WTC11 (cell line): Measurements from ENCODE around the gene STX18. TPM values are rescaled to one million over a fixed set of nuclear protein-coding genes. Genes with fewer than 3 reads are reported as not detected.

ENCODE experiments used
- ATAC-seq: fragments of 200-7000 bp; cut with Tn5 transposase; 2 replicates; pipeline ENCODE4 v1.10.0; 2021; ENCODE audit warnings: mild to moderate bottlenecking, moderate library complexity
- CTCF ChIA-PET: fragments of 300-600 bp; sonication (Branson Sonifier 250); formaldehyde crosslinking; loops from one replicate; lab custom pipeline; 2021; ENCODE audit warnings: antibody characterized with exemption; lab: Charles Lee
- POLR2A ChIA-PET: fragments of 350-600 bp; sonication (Branson Sonifier 250); formaldehyde crosslinking; loops from one replicate; lab custom pipeline; 2021; ENCODE audit warnings: antibody characterized with exemption; lab: Charles Lee
- DNase-seq: peaks from one replicate; pipeline ENCODE4 v3.0.0; 2021; ENCODE audit warnings: low spot score
- H3K27ac Mint-ChIP-seq: 2 replicates; pipeline ENCODE4 v1.8.0; 2021; ENCODE audit warnings: mixed read lengths
- H3K27me3 Mint-ChIP-seq: 2 replicates; pipeline ENCODE4 v1.8.0; 2021; ENCODE audit warnings: low read depth, mild to moderate bottlenecking, moderate library complexity, mixed read lengths
- H3K36me3 Mint-ChIP-seq: 2 replicates; pipeline ENCODE4 v1.8.0; 2021; ENCODE audit warnings: mixed read lengths
- H3K4me1 Mint-ChIP-seq: 2 replicates; pipeline ENCODE4 v1.8.0; 2022; ENCODE audit warnings: mixed read lengths
- H3K4me3 Mint-ChIP-seq: 2 replicates; pipeline ENCODE4 v1.8.0; 2021; ENCODE audit warnings: mild to moderate bottlenecking, moderate library complexity, mixed read lengths
- H3K9me3 Mint-ChIP-seq: 2 replicates; pipeline ENCODE4 v1.8.0; 2021; ENCODE audit warnings: mixed read lengths
- CBFB ChIP-seq: sonication (generic); formaldehyde crosslinking; IDR thresholded peaks from 2 replicates; pipeline ENCODE4 v1.8.1; 2022; ENCODE audit warnings: mild to moderate bottlenecking, low read depth, missing genetic modification reagents
- CREM ChIP-seq: sonication (generic); formaldehyde crosslinking; IDR thresholded peaks from 2 replicates; pipeline ENCODE4 v1.8.1; 2022; ENCODE audit warnings: mild to moderate bottlenecking, missing genetic modification reagents, moderate library complexity
- FOXJ3 ChIP-seq: sonication (generic); formaldehyde crosslinking; IDR thresholded peaks from 2 replicates; pipeline ENCODE4 v1.9.0; 2021; ENCODE audit warnings: missing genetic modification reagents, mild to moderate bottlenecking, borderline replicate concordance
- JAZF1 ChIP-seq: fragments of 250-450 bp; sonication (Bioruptor Pico); IDR thresholded peaks from 2 replicates; pipeline ENCODE4 v1.9.0; 2021; ENCODE audit warnings: moderate library complexity, mild to moderate bottlenecking, inconsistent platforms
- MXD4 ChIP-seq: fragments of 250-450 bp; sonication (Bioruptor Pico); IDR thresholded peaks from 2 replicates; pipeline ENCODE4 v1.8.0; 2021; ENCODE audit warnings: mild to moderate bottlenecking, moderate library complexity, borderline replicate concordance
- MYBL2 ChIP-seq: sonication (generic); formaldehyde crosslinking; IDR thresholded peaks from 2 replicates; pipeline ENCODE4 v1.8.1; 2023; ENCODE audit warnings: mild to moderate bottlenecking, moderate library complexity, missing genetic modification reagents
- OVOL2 ChIP-seq: fragments of 250-450 bp; sonication (Bioruptor Pico); IDR thresholded peaks from 2 replicates; pipeline ENCODE4 v1.9.0; 2021; ENCODE audit warnings: mild to moderate bottlenecking, borderline replicate concordance
- TEAD1 ChIP-seq: sonication (generic); formaldehyde crosslinking; IDR thresholded peaks from 2 replicates; pipeline ENCODE4 v1.8.0; 2022; ENCODE audit warnings: mild to moderate bottlenecking, missing genetic modification reagents
- ZNF138 ChIP-seq: sonication (generic); formaldehyde crosslinking; conservative IDR thresholded peaks from 2 replicates; pipeline ENCODE4 v1.8.1; 2022; ENCODE audit warnings: mild to moderate bottlenecking, moderate library complexity, missing genetic modification reagents
- ZNF317 ChIP-seq: sonication (generic); formaldehyde crosslinking; IDR thresholded peaks from 2 replicates; pipeline ENCODE4 v1.8.1; 2023; ENCODE audit warnings: low read depth, mild to moderate bottlenecking, moderate library complexity, missing genetic modification reagents, borderline replicate concordance
- total RNA-seq: library from RNA; stranded (reverse); gene quantifications from 3 replicates; pipeline ENCODE4 v1.2.3, GENCODE V29; 2021
- TF ChIP-seq, protein P1 (sequence below): sonication (generic); formaldehyde crosslinking; IDR thresholded peaks from 2 replicates; pipeline ENCODE4 v1.8.1; 2023; ENCODE audit warnings: mild to moderate bottlenecking, missing genetic modification reagents
- TF ChIP-seq, protein P2 (sequence below): sonication (generic); formaldehyde crosslinking; IDR thresholded peaks from 2 replicates; pipeline ENCODE4 v1.8.0; 2022; ENCODE audit warnings: mild to moderate bottlenecking, missing genetic modification reagents
- TF ChIP-seq, protein P3 (sequence below): sonication (generic); formaldehyde crosslinking; IDR thresholded peaks from 2 replicates; pipeline ENCODE4 v1.8.1; 2022; ENCODE audit warnings: low read depth, missing genetic modification reagents, borderline replicate concordance
- TF ChIP-seq, protein P4 (sequence below): sonication (generic); formaldehyde crosslinking; IDR thresholded peaks from 2 replicates; pipeline ENCODE4 v1.8.1; 2022; ENCODE audit warnings: mild to moderate bottlenecking, moderate library complexity, missing genetic modification reagents
- TF ChIP-seq, protein P5 (sequence below): sonication (generic); formaldehyde crosslinking; IDR thresholded peaks from 2 replicates; pipeline ENCODE4 v1.8.1; 2023; ENCODE audit warnings: mild to moderate bottlenecking, moderate library complexity, missing genetic modification reagents
- TF ChIP-seq, protein P6 (sequence below): fragments of 250-450 bp; sonication (Bioruptor Pico); IDR thresholded peaks from 2 replicates; pipeline ENCODE4 v2.1.2; 2022; ENCODE audit warnings: mild to moderate bottlenecking, moderate library complexity
- TF ChIP-seq, protein P7 (sequence below): fragments of 250-450 bp; sonication (Bioruptor Pico); IDR thresholded peaks from 2 replicates; pipeline ENCODE4 v1.9.0; 2021; ENCODE audit warnings: mild to moderate bottlenecking
- TF ChIP-seq, protein P8 (sequence below): fragments of 250-450 bp; sonication (Bioruptor Pico); IDR thresholded peaks from 2 replicates; pipeline ENCODE4 v1.9.0; 2021; ENCODE audit warnings: moderate library complexity, mild to moderate bottlenecking, inconsistent platforms, borderline replicate concordance

The STX18 gene
- total RNA-seq, 1 experiment from 2014 or later: 16.9 TPM

DNA sequence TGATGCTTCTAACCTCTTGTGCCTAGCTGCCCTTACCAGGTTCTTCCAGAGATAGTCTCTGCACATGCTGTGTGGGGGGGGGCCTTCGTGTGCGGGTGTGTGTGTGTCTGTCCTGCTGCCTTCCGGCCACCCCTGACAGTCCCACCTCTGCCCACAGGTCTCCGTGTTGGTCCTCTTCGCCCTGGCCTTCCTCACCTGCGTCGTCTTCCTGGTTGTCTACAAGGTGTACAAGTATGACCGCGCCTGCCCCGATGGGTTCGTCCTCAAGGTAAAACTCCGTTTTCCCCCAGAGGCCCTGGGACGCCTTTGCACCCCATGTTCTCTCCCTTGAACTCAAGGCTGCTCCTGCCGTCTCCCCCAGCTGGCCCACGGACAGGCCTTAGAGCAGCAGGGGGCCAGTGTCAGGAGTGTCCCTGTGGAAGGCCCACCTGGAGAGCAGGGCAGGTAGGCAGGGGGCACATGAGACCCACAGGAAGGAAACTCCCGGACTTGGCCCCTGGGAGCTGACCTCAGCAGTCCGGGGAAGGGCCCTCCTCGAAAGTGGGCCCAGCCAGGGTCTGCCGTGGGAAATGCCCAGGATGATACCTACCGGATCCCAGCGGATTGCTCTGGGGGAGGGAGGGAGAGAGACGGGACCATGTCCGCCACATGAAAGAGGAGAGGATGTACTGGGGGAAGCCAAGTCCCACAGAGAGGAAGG, 132.3 kb downstream of the STX18 start:
- Mint-ChIP-seq H3K27ac (no peak overlapping the region), H3K9me3 (no peaks in the 10 kb centered on the region), H3K36me3 (peaks cover 1% of the 10 kb centered on the region; the same call in 1 of the 2 replicates), H3K4me3 (no peak overlapping the region), H3K4me1 (no peaks in the 10 kb centered on the region), H3K27me3 (no peaks in the 10 kb centered on the region)
- CTCF ChIA-PET: no interaction called here
- ATAC-seq: no peak
- no peak for DNase-seq
- POLR2A ChIA-PET: no interaction called here
- TF ChIP-seq, protein P1, sequence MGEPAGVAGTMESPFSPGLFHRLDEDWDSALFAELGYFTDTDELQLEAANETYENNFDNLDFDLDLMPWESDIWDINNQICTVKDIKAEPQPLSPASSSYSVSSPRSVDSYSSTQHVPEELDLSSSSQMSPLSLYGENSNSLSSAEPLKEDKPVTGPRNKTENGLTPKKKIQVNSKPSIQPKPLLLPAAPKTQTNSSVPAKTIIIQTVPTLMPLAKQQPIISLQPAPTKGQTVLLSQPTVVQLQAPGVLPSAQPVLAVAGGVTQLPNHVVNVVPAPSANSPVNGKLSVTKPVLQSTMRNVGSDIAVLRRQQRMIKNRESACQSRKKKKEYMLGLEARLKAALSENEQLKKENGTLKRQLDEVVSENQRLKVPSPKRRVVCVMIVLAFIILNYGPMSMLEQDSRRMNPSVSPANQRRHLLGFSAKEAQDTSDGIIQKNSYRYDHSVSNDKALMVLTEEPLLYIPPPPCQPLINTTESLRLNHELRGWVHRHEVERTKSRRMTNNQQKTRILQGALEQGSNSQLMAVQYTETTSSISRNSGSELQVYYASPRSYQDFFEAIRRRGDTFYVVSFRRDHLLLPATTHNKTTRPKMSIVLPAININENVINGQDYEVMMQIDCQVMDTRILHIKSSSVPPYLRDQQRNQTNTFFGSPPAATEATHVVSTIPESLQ (CRISPR knock-in tag): no peak
- no peak for TF ChIP-seq CBFB (CRISPR knock-in tag)
- no peak for TF ChIP-seq OVOL2 (CRISPR knock-in tag)
- TF ChIP-seq, protein P2, sequence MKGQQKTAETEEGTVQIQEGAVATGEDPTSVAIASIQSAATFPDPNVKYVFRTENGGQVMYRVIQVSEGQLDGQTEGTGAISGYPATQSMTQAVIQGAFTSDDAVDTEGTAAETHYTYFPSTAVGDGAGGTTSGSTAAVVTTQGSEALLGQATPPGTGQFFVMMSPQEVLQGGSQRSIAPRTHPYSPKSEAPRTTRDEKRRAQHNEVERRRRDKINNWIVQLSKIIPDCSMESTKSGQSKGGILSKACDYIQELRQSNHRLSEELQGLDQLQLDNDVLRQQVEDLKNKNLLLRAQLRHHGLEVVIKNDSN: no peak
- TF ChIP-seq, protein P3, sequence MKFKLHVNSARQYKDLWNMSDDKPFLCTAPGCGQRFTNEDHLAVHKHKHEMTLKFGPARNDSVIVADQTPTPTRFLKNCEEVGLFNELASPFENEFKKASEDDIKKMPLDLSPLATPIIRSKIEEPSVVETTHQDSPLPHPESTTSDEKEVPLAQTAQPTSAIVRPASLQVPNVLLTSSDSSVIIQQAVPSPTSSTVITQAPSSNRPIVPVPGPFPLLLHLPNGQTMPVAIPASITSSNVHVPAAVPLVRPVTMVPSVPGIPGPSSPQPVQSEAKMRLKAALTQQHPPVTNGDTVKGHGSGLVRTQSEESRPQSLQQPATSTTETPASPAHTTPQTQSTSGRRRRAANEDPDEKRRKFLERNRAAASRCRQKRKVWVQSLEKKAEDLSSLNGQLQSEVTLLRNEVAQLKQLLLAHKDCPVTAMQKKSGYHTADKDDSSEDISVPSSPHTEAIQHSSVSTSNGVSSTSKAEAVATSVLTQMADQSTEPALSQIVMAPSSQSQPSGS (CRISPR knock-in tag): no peak
- TF ChIP-seq, protein P4, sequence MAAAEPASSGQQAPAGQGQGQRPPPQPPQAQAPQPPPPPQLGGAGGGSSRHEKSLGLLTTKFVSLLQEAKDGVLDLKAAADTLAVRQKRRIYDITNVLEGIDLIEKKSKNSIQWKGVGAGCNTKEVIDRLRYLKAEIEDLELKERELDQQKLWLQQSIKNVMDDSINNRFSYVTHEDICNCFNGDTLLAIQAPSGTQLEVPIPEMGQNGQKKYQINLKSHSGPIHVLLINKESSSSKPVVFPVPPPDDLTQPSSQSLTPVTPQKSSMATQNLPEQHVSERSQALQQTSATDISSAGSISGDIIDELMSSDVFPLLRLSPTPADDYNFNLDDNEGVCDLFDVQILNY (CRISPR knock-in tag): no peak
- TF ChIP-seq, protein P5, sequence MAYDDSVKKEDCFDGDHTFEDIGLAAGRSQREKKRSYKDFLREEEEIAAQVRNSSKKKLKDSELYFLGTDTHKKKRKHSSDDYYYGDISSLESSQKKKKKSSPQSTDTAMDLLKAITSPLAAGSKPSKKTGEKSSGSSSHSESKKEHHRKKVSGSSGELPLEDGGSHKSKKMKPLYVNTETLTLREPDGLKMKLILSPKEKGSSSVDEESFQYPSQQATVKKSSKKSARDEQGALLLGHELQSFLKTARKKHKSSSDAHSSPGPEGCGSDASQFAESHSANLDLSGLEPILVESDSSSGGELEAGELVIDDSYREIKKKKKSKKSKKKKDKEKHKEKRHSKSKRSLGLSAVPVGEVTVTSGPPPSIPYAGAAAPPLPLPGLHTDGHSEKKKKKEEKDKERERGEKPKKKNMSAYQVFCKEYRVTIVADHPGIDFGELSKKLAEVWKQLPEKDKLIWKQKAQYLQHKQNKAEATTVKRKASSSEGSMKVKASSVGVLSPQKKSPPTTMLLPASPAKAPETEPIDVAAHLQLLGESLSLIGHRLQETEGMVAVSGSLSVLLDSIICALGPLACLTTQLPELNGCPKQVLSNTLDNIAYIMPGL: no peak
- TF ChIP-seq, protein P6, sequence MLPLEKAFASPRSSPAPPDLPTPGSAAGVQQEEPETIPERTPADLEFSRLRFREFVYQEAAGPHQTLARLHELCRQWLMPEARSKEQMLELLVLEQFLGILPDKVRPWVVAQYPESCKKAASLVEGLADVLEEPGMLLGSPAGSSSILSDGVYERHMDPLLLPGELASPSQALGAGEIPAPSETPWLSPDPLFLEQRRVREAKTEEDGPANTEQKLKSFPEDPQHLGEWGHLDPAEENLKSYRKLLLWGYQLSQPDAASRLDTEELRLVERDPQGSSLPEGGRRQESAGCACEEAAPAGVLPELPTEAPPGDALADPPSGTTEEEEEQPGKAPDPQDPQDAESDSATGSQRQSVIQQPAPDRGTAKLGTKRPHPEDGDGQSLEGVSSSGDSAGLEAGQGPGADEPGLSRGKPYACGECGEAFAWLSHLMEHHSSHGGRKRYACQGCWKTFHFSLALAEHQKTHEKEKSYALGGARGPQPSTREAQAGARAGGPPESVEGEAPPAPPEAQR (CRISPR knock-in tag): no peak
- TF ChIP-seq TEAD1 (CRISPR knock-in tag): no peak
- TF ChIP-seq JAZF1: no peak
- no peak for TF ChIP-seq MXD4 (CRISPR knock-in tag)
- no peak for TF ChIP-seq MYBL2 (CRISPR knock-in tag)
- TF ChIP-seq ZNF317 (CRISPR knock-in tag): no peak
- TF ChIP-seq, protein P7, sequence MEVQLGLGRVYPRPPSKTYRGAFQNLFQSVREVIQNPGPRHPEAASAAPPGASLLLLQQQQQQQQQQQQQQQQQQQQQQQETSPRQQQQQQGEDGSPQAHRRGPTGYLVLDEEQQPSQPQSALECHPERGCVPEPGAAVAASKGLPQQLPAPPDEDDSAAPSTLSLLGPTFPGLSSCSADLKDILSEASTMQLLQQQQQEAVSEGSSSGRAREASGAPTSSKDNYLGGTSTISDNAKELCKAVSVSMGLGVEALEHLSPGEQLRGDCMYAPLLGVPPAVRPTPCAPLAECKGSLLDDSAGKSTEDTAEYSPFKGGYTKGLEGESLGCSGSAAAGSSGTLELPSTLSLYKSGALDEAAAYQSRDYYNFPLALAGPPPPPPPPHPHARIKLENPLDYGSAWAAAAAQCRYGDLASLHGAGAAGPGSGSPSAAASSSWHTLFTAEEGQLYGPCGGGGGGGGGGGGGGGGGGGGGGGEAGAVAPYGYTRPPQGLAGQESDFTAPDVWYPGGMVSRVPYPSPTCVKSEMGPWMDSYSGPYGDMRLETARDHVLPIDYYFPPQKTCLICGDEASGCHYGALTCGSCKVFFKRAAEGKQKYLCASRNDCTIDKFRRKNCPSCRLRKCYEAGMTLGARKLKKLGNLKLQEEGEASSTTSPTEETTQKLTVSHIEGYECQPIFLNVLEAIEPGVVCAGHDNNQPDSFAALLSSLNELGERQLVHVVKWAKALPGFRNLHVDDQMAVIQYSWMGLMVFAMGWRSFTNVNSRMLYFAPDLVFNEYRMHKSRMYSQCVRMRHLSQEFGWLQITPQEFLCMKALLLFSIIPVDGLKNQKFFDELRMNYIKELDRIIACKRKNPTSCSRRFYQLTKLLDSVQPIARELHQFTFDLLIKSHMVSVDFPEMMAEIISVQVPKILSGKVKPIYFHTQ (CRISPR knock-in tag): no peak
- no peak for TF ChIP-seq FOXJ3 (CRISPR knock-in tag)
- no peak for TF ChIP-seq ZNF138 (CRISPR knock-in tag)
- TF ChIP-seq CREM (CRISPR knock-in tag): no peak
- TF ChIP-seq, protein P8, sequence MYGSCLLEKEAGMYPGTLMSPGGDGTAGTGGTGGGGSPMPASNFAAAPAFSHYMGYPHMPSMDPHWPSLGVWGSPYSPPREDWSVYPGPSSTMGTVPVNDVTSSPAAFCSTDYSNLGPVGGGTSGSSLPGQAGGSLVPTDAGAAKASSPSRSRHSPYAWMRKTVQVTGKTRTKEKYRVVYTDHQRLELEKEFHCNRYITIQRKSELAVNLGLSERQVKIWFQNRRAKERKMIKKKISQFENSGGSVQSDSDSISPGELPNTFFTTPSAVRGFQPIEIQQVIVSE (CRISPR knock-in tag): no peak
